ENCODE measurements around the gene MMP20.

- no peak for TF ChIP-seq CTCF (IDR thresholded peaks at IDR 0.05 in 4 of 5, conservative IDR thresholded peaks at IDR 0.05 in 1 of 5)
- no peak for TF ChIP-seq POLR2A (IDR thresholded peaks at IDR 0.05)
Observed at GRCh38 chr11:102611291-102611690, 13.8 kb downstream of the MMP20 start.

Data from gastrocnemius medialis (tissue), 4 donors.